GM13976 (cell line): ENCODE measurements around the gene RASL10A.
"Not testable (repeated sequence)": the region's sequence is repeated elsewhere in the genome, so short reads cannot be mapped to it uniquely, and the experiment has no call there.

ENCODE experiments used
- DNase-seq: peaks from one replicate; pipeline ENCODE4 v3.0.0; 2012; ENCODE audit warnings: low spot score
- CTCF ChIP-seq: IDR thresholded peaks from 2 replicates; pipeline ENCODE4 v1.5.1; 2012; ENCODE audit warnings: borderline replicate concordance, mild to moderate bottlenecking; ENCODE audit not compliant: insufficient read depth; ENCODE audit errors: extremely low read depth, missing control alignments, control extremely low read depth
- in situ Hi-C: fragments of 300-500 bp; cut with MboI; formaldehyde crosslinking; loops from one replicate; pipeline ENCODE4 v1.12.0; 2022; ENCODE audit warnings: low sequenced_read_pairs, mixed read lengths, inconsistent platforms; ENCODE audit not compliant: unreplicated experiment

Gene RASL10A, protein sequence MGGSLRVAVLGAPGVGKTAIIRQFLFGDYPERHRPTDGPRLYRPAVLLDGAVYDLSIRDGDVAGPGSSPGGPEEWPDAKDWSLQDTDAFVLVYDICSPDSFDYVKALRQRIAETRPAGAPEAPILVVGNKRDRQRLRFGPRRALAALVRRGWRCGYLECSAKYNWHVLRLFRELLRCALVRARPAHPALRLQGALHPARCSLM

GRCh38 chr22:29315286-29316140, at the start of gene RASL10A:
RASL10A (minus strand) TSS chr22:29315697; CDS start chr22:29315246, 451 bp downstream.
- in situ Hi-C loops: no loop called here
- DNase-seq: no peak
- no peak for TF ChIP-seq CTCF

GRCh38 chr22:29359469-29359868, 44.0 kb upstream of the RASL10A start:
- no peak for DNase-seq
- in situ Hi-C loops: no loop called here

GRCh38 chr22:29357193-29357890, 41.8 kb upstream of the RASL10A start:
- in situ Hi-C loops, DNase-seq: not testable (repeated sequence)

More at GRCh38 chr22:29359469-29359868, 44.0 kb upstream of the RASL10A start:
- TF ChIP-seq CTCF: no peak

- in situ Hi-C loops: no loop called here
- TF ChIP-seq CTCF: no peak
- DNase-seq: no peak
These were observed 38.4 kb upstream of the RASL10A start for GRCh38 chr22:29353860-29354259.

GRCh38 chr22:29353286-29353685, 37.8 kb upstream of the RASL10A start:
- in situ Hi-C loops: no loop called here
- no peak for DNase-seq
- TF ChIP-seq CTCF: no peak

DNA sequence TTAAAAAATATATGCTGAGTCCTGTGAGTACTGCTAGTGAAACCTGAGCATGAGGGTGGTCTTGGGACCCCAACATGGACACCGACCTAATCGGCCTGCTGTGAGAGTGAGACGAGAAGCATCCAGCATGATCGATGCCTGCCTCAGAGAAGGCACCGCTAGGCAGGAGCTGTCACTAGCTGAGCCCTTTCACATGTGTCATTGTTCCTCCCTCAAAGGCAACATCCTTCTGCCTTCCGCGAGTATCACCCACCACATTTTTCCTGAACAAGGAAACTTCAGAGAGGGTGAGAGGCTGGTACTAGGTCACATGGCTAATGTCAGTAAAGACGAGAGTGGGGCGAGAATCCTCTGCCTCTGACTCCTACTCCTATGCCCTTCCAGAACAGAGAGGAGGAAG, 37.3 kb upstream of the RASL10A start:
- in situ Hi-C loops: no loop called here
- DNase-seq: no peak
- TF ChIP-seq CTCF: no peak
